HepG2 (cell line): ENCODE data around the gene ATP10A. TPM values are rescaled to one million over a fixed set of nuclear protein-coding genes. Genes with fewer than 3 reads are reported as not detected.

Source experiments
- ATAC-seq: fragments of 200-7000 bp; cut with Tn5 transposase; 3 replicates; pipeline ENCODE4 v1.9.1; 2020; ENCODE audit warnings: mild to moderate bottlenecking, moderate library complexity
- BruUV-seq: library from RNA; stranded (reverse); fragments of 400-500 nt; replicated peaks from 2 replicates; lab custom pipeline; 2021; lab: Mats Ljungman, UMichigan
- CTCF ChIA-PET: fragments of 300-600 bp; formaldehyde crosslinking; extraction: SDS; loops from one replicate; lab custom pipeline; 2021; ENCODE audit warnings: low total read pairs, inconsistent platforms, low intra/inter-chr PET ratio; lab: Yijun Ruan, JAX
- POLR2A ChIA-PET: fragments of 350-600 bp; sonication (Branson Sonifier 250); formaldehyde crosslinking; loops from one replicate; lab custom pipeline; 2020; ENCODE audit warnings: antibody characterized with exemption, inconsistent platforms; lab: Yijun Ruan, JAX
- DNase-seq: peaks from one replicate; pipeline ENCODE4 v3.0.0-alpha.2; 2015; ENCODE audit warnings: low spot score
- FAIRE-seq: peaks from 3 replicates; lab custom pipeline; 2011; peaks lifted over from hg19 to GRCh38; lab: Jason Lieb, UNC
- H2AFZ ChIP-seq: one replicate; pipeline ENCODE4 v1.6.1; 2011; ENCODE audit warnings: low read length, inconsistent platforms
- H3K27ac ChIP-seq: fragments of 300-600 bp; 3 replicates; pipeline ENCODE4 v1.8.0; 2011; ENCODE audit warnings: mixed run types, mild to moderate bottlenecking, mixed read lengths, low read length, inconsistent platforms; ENCODE audit not compliant: insufficient read depth; ENCODE audit errors: extremely low read length
- H3K27me3 ChIP-seq, 2 experiments: fragments of 200-600 bp in 1 of 2; 2 replicates in 1 of 2; 3 replicates in 1 of 2; pipeline versions ENCODE4 v1.6.0 to v1.8.0; 2011; ENCODE audit warnings: low read length in 2 of 2, mild to moderate bottlenecking in 2 of 2, moderate library complexity in 2 of 2, inconsistent platforms in 1 of 2; ENCODE audit not compliant: insufficient read depth in 2 of 2, control insufficient read depth in 1 of 2
- H3K36me3 ChIP-seq, 2 experiments: fragments of 200-600 bp in 1 of 2; replicated peaks in 1 of 2; 2 replicates in 1 of 2; 3 replicates in 1 of 2; pipeline versions ENCODE4 v1.5.1 to v1.8.0; 2011; ENCODE audit warnings: low read length in 2 of 2, inconsistent platforms in 1 of 2; ENCODE audit not compliant: insufficient read depth in 2 of 2, control insufficient read depth in 1 of 2
- H3K4me1 ChIP-seq: 2 replicates; pipeline ENCODE4 v1.5.1; 2012; ENCODE audit warnings: low read length, inconsistent platforms; ENCODE audit not compliant: insufficient read depth
- H3K4me2 ChIP-seq: 2 replicates; pipeline ENCODE4 v1.6.0; 2011; ENCODE audit warnings: low read depth, low read length, inconsistent platforms
- H3K4me3 ChIP-seq, 3 experiments: fragments of 200-600 bp in 1 of 3; sonication (generic), shearing (Covaris generic) in 1 of 3; replicated peaks in 1 of 3; 2 replicates each; pipeline ENCODE4 v1.5.1; 2011 to 2016; ENCODE audit warnings: low read length in 3 of 3, inconsistent platforms in 2 of 3, low read depth in 2 of 3, mild to moderate bottlenecking in 2 of 3, control low read depth in 1 of 3, mixed read lengths in 1 of 3; ENCODE audit not compliant: insufficient read depth in 1 of 3
- H3K79me2 ChIP-seq: one replicate; pipeline ENCODE4 v1.6.1; 2011; ENCODE audit warnings: low read length, inconsistent platforms; ENCODE audit not compliant: insufficient read depth
- H3K9ac ChIP-seq: 2 replicates; pipeline ENCODE4 v1.6.0; 2011; ENCODE audit warnings: mild to moderate bottlenecking, low read depth, low read length, inconsistent platforms; ENCODE audit not compliant: insufficient read depth
- H3K9me3 ChIP-seq: 2 replicates; pipeline ENCODE4 v1.5.1; 2012; ENCODE audit warnings: mild to moderate bottlenecking, low read length
- H4K20me1 ChIP-seq: 2 replicates; pipeline ENCODE4 v1.6.0; 2011; ENCODE audit warnings: inconsistent platforms, mild to moderate bottlenecking, low read length, moderate library complexity; ENCODE audit not compliant: insufficient read depth
- GATA4 ChIP-seq: sonication (generic); IDR thresholded peaks from 2 replicates; pipeline ENCODE4 v1.6.1; 2016; ENCODE audit warnings: antibody characterized with exemption, low read depth, borderline replicate concordance
- HIVEP1 ChIP-seq: sonication (generic); formaldehyde crosslinking; IDR thresholded peaks from 2 replicates; pipeline ENCODE4 v1.4.0; 2020; ENCODE audit warnings: mild to moderate bottlenecking, missing genetic modification reagents
- KMT2B ChIP-seq: IDR thresholded peaks from 2 replicates; pipeline ENCODE4 v1.6.1; 2016; ENCODE audit warnings: missing genetic modification reagents, missing compliant biosample characterization
- NCOA1 ChIP-seq: sonication (generic); formaldehyde crosslinking; IDR thresholded peaks from 2 replicates; pipeline ENCODE4 v1.9.0; 2021; ENCODE audit warnings: missing genetic modification reagents
- PAF1 ChIP-seq: IDR thresholded peaks from 2 replicates; pipeline ENCODE4 v1.6.1; 2016; ENCODE audit warnings: missing genetic modification reagents, missing compliant biosample characterization
- PLRG1 ChIP-seq: fragments of 450-650 bp; conservative IDR thresholded peaks from 2 replicates; pipeline ENCODE4 v1.6.1; 2016
- RARG ChIP-seq: sonication (generic); formaldehyde crosslinking; IDR thresholded peaks from 2 replicates; pipeline ENCODE4 v1.4.0; 2020; ENCODE audit warnings: low read depth, mild to moderate bottlenecking, missing genetic modification reagents
- SALL1 ChIP-seq: sonication (generic); formaldehyde crosslinking; IDR thresholded peaks from 2 replicates; pipeline ENCODE4 v1.8.0; 2022; ENCODE audit warnings: mild to moderate bottlenecking, missing genetic modification reagents
- ZNF225 ChIP-seq: sonication (generic); formaldehyde crosslinking; IDR thresholded peaks from 2 replicates; pipeline ENCODE4 v1.4.0; 2020; ENCODE audit warnings: mild to moderate bottlenecking, missing genetic modification reagents
- ZNF251 ChIP-seq: sonication (generic); formaldehyde crosslinking; IDR thresholded peaks from 2 replicates; pipeline ENCODE4 v1.9.0; 2021; ENCODE audit warnings: mild to moderate bottlenecking, missing genetic modification reagents
- ZNF256 ChIP-seq: sonication (generic); formaldehyde crosslinking; conservative IDR thresholded peaks from 2 replicates; pipeline ENCODE4 v1.4.0; 2020; ENCODE audit warnings: missing genetic modification reagents
- ZNF383 ChIP-seq: sonication (generic); formaldehyde crosslinking; IDR thresholded peaks from 2 replicates; pipeline ENCODE4 v1.4.0; 2020; ENCODE audit warnings: missing genetic modification reagents, mild to moderate bottlenecking, borderline replicate concordance
- ZNF430 ChIP-seq: sonication (generic); formaldehyde crosslinking; IDR thresholded peaks from 2 replicates; pipeline ENCODE4 v1.9.0; 2021; ENCODE audit warnings: mild to moderate bottlenecking, missing genetic modification reagents
- ZNF781 ChIP-seq: sonication (generic); formaldehyde crosslinking; IDR thresholded peaks from 2 replicates; pipeline ENCODE4 v1.5.1; 2020; ENCODE audit warnings: borderline replicate concordance, mild to moderate bottlenecking, missing genetic modification reagents; ENCODE audit errors: not compliant biosample characterization
- ZSCAN30 ChIP-seq: sonication (generic); formaldehyde crosslinking; IDR thresholded peaks from 2 replicates; pipeline ENCODE4 v1.5.0; 2020; ENCODE audit warnings: mild to moderate bottlenecking, missing genetic modification reagents
- ZSCAN9 ChIP-seq: IDR thresholded peaks from 2 replicates; pipeline ENCODE4 v1.6.1; 2016; ENCODE audit warnings: borderline replicate concordance
- WGBS: methylation state at CpG from one replicate; pipeline ENCODE4 v1.1.6; 2017; ENCODE audit warnings: low lambda C conversion rate; 5-methylcytosine and 5-hydroxymethylcytosine counted together
- in situ Hi-C: cut with HindIII; loops from 2 replicates; pipeline ENCODE4 v1.10.0; 2017; ENCODE audit warnings: low pct_unique_long_range_greater_than_20kb; ENCODE audit not compliant: extremely low pct_ligation_motif_present
- intact Hi-C: fragments of 100-400 bp; cut with micrococcal nuclease; formaldehyde crosslinking; loops from one replicate; pipeline ENCODE4 v1.10.0; 2022; ENCODE audit not compliant: unreplicated experiment
- polyA plus RNA-seq, 8 experiments: library from polyadenylated mRNA; depleted of rRNA in 3 of 8; stranded (reverse) in 7 of 8; unstranded in 1 of 8; fragments of >200 nt; fragmentation: Illumina TruSeq in 4 of 8; extraction: Trizol in 4 of 8; gene quantifications; 2 replicates each; pipeline versions ENCODE4 v1.2.1 to v1.2.3, GENCODE V29; 2011 to 2016; ENCODE audit warnings: low read depth in 4 of 8, missing spikeins in 1 of 8, mixed read lengths in 1 of 8; ENCODE audit not compliant: insufficient read depth in 1 of 8
- total RNA-seq, 5 experiments: library from RNA; depleted of rRNA; stranded (reverse); fragments of >200 nt; fragmentation: Illumina TruSeq; extraction: Trizol; gene quantifications; 2 replicates each; pipeline ENCODE4 v1.2.3, GENCODE V29; 2016; ENCODE audit warnings: low read depth in 1 of 5
- TF ChIP-seq, protein P1 (sequence below): sonication (generic); formaldehyde crosslinking; IDR thresholded peaks from 2 replicates; pipeline ENCODE4 v1.4.0; 2020; ENCODE audit warnings: missing genetic modification reagents, mild to moderate bottlenecking, borderline replicate concordance
- TF ChIP-seq, protein P2 (sequence below): sonication (generic); formaldehyde crosslinking; IDR thresholded peaks from 2 replicates; pipeline ENCODE4 v1.4.0; 2020; ENCODE audit warnings: missing genetic modification reagents, borderline replicate concordance

Gene ATP10A
- total and polyA plus RNA-seq, 2 of the 13 experiments (the other 11 are each of a cell fraction or from before 2014, with no cell fraction given), result 0.58 to 4.2 TPM

DNA sequence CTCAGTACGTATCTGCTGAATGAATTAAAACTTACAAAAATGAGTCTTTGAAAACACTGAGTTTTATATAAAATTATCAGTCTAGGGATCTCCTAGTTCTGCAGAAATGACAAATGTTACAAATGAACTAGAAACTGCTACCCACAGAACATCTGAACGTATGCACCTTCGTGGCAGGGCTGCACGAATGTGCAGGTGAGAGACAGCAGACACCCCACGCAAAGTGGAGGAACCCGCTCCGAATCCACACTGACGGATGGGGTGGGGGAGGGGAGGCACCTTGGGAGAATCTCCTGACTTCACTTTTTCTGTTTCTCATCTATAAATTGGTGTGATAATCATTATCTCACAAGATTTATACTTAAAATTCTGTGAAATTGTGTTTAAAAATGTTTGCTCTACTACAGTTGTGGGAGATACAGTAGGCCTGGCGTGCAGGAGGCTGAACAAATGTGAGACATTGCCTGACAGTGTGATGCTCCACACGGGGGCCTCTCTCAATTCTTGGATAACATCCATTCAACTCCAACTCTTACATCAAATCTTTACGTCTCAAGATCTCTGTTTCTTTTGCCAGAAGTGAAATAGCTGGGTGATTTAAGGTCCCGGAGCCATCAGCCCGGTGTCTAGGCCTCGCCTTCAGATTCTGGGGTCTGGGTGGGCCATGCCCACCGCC is 86.9 kb downstream of the ATP10A start:
- no peak for DNase-seq
- Histone ChIP-seq H3K4me3 (no peak overlapping the region), H3K27ac (no peak overlapping the region), H2AFZ (no peak overlapping the region), H3K36me3 (no peaks in the 10 kb centered on the region), H3K4me1 (peaks cover 49% of the 10 kb centered on the region), H3K27me3 (no peaks in the 10 kb centered on the region), H3K9me3 (no peaks in the 10 kb centered on the region), H4K20me1 (no peaks in the 10 kb centered on the region), H3K9ac (no peak overlapping the region), H3K4me2 (no peak overlapping the region), H3K79me2 (no peaks in the 10 kb centered on the region)
- FAIRE-seq, result no peak
- intact Hi-C loops (no loop called here), in situ Hi-C loops (no loop called here)
- WGBS, result 73% methylated on average over 15 of the region's 15 CpGs
- POLR2A ChIA-PET, result no interaction called here
- CTCF ChIA-PET, result no interaction called here
- no peak for ATAC-seq
- BruUV-seq, result no TSS peak
- TF ChIP-seq KMT2B (CRISPR knock-in tag) (no peak), PLRG1 (no peak), RARG (CRISPR knock-in tag) (no peak), ZNF781 (no peak), ZNF430 (CRISPR knock-in tag) (no peak), ZNF251 (CRISPR knock-in tag) (no peak), ZNF383 (CRISPR knock-in tag) (no peak), GATA4 (no peak), PAF1 (CRISPR knock-in tag) (no peak), ZNF256 (CRISPR knock-in tag) (no peak), HIVEP1 (CRISPR knock-in tag) (no peak), ZNF225 (CRISPR knock-in tag) (no peak), ZSCAN30 (CRISPR knock-in tag) (no peak), NCOA1 (no peak), SALL1 (CRISPR knock-in tag) (no peak), ZSCAN9 (CRISPR knock-in tag) (no peak)
- TF ChIP-seq, protein P1, sequence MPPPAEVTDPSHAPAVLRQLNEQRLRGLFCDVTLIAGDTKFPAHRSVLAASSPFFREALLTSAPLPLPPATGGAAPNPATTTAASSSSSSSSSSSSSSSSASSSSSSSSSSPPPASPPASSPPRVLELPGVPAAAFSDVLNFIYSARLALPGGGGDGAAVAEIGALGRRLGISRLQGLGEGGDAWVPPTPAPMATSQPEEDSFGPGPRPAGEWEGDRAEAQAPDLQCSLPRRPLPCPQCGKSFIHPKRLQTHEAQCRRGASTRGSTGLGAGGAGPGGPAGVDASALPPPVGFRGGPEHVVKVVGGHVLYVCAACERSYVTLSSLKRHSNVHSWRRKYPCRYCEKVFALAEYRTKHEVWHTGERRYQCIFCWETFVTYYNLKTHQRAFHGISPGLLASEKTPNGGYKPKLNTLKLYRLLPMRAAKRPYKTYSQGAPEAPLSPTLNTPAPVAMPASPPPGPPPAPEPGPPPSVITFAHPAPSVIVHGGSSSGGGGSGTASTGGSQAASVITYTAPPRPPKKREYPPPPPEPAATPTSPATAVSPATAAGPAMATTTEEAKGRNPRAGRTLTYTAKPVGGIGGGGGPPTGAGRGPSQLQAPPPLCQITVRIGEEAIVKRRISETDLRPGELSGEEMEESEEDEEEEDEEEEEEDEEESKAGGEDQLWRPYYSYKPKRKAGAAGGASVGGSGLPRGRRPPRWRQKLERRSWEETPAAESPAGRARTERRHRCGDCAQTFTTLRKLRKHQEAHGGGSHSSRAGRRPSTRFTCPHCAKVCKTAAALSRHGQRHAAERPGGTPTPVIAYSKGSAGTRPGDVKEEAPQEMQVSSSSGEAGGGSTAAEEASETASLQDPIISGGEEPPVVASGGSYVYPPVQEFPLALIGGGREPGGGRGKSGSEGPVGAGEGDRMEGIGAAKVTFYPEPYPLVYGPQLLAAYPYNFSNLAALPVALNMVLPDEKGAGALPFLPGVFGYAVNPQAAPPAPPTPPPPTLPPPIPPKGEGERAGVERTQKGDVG, result no peak
- TF ChIP-seq, protein P2, sequence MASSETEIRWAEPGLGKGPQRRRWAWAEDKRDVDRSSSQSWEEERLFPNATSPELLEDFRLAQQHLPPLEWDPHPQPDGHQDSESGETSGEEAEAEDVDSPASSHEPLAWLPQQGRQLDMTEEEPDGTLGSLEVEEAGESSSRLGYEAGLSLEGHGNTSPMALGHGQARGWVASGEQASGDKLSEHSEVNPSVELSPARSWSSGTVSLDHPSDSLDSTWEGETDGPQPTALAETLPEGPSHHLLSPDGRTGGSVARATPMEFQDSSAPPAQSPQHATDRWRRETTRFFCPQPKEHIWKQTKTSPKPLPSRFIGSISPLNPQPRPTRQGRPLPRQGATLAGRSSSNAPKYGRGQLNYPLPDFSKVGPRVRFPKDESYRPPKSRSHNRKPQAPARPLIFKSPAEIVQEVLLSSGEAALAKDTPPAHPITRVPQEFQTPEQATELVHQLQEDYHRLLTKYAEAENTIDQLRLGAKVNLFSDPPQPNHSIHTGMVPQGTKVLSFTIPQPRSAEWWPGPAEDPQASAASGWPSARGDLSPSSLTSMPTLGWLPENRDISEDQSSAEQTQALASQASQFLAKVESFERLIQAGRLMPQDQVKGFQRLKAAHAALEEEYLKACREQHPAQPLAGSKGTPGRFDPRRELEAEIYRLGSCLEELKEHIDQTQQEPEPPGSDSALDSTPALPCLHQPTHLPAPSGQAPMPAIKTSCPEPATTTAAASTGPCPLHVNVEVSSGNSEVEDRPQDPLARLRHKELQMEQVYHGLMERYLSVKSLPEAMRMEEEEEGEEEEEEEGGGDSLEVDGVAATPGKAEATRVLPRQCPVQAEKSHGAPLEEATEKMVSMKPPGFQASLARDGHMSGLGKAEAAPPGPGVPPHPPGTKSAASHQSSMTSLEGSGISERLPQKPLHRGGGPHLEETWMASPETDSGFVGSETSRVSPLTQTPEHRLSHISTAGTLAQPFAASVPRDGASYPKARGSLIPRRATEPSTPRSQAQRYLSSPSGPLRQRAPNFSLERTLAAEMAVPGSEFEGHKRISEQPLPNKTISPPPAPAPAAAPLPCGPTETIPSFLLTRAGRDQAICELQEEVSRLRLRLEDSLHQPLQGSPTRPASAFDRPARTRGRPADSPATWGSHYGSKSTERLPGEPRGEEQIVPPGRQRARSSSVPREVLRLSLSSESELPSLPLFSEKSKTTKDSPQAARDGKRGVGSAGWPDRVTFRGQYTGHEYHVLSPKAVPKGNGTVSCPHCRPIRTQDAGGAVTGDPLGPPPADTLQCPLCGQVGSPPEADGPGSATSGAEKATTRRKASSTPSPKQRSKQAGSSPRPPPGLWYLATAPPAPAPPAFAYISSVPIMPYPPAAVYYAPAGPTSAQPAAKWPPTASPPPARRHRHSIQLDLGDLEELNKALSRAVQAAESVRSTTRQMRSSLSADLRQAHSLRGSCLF, result no peak
